ENCODE data around the gene SMAD6. TPM values are rescaled to one million over a fixed set of nuclear protein-coding genes. Genes with fewer than 3 reads are reported as not detected.

The SMAD6 gene
- total RNA-seq, 1 experiment from 2014 or later: 6.6 TPM

GRCh38 chr15:66797921-66798320 is 95.9 kb downstream of the SMAD6 start:
- BruUV-seq (replicated peaks): no TSS peak
- no peak for ATAC-seq
- no peaks in the 10 kb centered on the region for H3K9me2 ChIP-seq (ENCODE audit: insufficient read depth)
- ChIA-PET POLR2A (no interaction called here), CTCF (no interaction called here), RAD21 (ENCODE audit: low non-redundant PET in 1 of 2, low total read pairs in 2 of 2, uncharacterized antibody in 2 of 2, unreplicated experiment in 2 of 2) (no interaction called here)
- no peak overlapping the region for H3K27ac ChIP-seq (ENCODE audit: low read depth, low read length)
- intact Hi-C loops (cut with micrococcal nuclease): no loop called here
- TF ChIP-seq EZH2 (IDR thresholded peaks at IDR 0.05): no peak
- TF ChIP-seq POLR2AphosphoS5 (IDR thresholded peaks at IDR 0.05; ENCODE audit: low read depth, low read length): no peak
- TF ChIP-seq JUND (IDR thresholded peaks at IDR 0.05): no peak
- TF ChIP-seq EGR1 (IDR thresholded peaks at IDR 0.05; ENCODE audit: low read depth): no peak
- TF ChIP-seq CEBPB (IDR thresholded peaks at IDR 0.05; ENCODE audit: low read depth): no peak
- TF ChIP-seq SIN3A (IDR thresholded peaks at IDR 0.05; ENCODE audit: low read depth): no peak
- no peak for TF ChIP-seq REST (IDR thresholded peaks at IDR 0.05; ENCODE audit: low read depth)
- DNase-seq (ENCODE audit: low read depth, low spot score): no peak
- no peaks in the 10 kb centered on the region for H3K9me3 ChIP-seq (ENCODE audit: control insufficient read depth in 1 of 2, insufficient read depth in 1 of 2, low read depth in 1 of 2, low read length in 2 of 2)
- no peaks in the 10 kb centered on the region for H4K20me1 ChIP-seq (ENCODE audit: insufficient read depth)
- no peak overlapping the region for H3K4me3 ChIP-seq (replicated peaks in 1 of 2; ENCODE audit: low read depth in 1 of 2, low read length in 2 of 2)
- H3K79me2 ChIP-seq (ENCODE audit: insufficient read depth, low read length): no peaks in the 10 kb centered on the region
- no peak overlapping the region for H3K9ac ChIP-seq (ENCODE audit: low read length)
- no peak overlapping the region for H3K4me2 ChIP-seq (ENCODE audit: low read length)
- no peak overlapping the region for H2AFZ ChIP-seq (ENCODE audit: low read depth, low read length, poor library complexity, severe bottlenecking)
- no peaks in the 10 kb centered on the region for H3K27me3 ChIP-seq (ENCODE audit: insufficient read depth, low read length)
- H3K36me3 ChIP-seq (ENCODE audit: control insufficient read depth in 1 of 2, insufficient read depth in 2 of 2, low read length in 2 of 2): no peaks in the 10 kb centered on the region
- H3K4me1 ChIP-seq (ENCODE audit: control insufficient read depth in 1 of 2, insufficient read depth in 2 of 2, low read length in 2 of 2): peaks cover 25 to 28% of the 10 kb centered on the region in 2 experiments

Measured in HCT116 (cell line).